Measurements from ENCODE around the gene MBOAT7.

The MBOAT7 gene

DNA sequence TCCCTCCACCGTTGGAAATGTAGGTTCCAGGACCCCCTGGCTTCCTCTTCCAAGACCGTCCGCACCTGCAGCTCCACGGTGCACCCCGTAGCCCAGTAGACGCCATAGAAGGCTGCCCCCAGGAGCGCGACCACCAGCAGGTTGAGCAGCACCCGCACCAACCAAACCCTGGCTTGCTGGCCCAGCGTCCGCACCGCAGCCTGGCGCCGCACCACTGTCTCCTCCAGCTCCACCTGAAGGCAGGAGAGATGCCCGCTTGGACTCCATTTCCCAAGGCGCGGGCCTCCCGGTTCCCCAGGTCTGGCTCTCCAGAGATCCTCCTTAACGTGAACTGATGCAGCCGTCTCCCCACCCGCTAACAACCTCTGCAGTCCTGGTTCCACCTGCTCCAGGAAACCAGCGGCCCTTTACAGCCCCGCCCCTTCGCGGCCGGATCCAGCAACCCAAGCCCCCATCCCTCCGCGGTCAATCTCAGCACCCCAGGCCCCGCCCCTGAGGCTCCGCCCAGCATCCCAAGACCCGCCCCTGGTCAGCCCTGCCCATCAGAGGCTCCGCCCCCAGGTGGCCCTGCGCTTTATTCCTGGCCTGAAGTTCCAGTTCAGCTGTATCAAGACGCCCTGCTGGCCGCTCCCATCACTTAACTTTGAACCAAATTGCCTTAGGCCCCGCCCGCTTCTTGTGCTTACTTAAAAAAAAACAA, 24.9 kb downstream of the MBOAT7 start:
- DNase-seq (ENCODE audit: low spot score): peak; percentile 49
- POLR2A ChIA-PET (ENCODE audit: low non-redundant PET): no interaction called here
- CTCF ChIA-PET: no interaction called here
- TF ChIP-seq, protein P1, sequence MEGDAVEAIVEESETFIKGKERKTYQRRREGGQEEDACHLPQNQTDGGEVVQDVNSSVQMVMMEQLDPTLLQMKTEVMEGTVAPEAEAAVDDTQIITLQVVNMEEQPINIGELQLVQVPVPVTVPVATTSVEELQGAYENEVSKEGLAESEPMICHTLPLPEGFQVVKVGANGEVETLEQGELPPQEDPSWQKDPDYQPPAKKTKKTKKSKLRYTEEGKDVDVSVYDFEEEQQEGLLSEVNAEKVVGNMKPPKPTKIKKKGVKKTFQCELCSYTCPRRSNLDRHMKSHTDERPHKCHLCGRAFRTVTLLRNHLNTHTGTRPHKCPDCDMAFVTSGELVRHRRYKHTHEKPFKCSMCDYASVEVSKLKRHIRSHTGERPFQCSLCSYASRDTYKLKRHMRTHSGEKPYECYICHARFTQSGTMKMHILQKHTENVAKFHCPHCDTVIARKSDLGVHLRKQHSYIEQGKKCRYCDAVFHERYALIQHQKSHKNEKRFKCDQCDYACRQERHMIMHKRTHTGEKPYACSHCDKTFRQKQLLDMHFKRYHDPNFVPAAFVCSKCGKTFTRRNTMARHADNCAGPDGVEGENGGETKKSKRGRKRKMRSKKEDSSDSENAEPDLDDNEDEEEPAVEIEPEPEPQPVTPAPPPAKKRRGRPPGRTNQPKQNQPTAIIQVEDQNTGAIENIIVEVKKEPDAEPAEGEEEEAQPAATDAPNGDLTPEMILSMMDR (conservative IDR thresholded peaks at IDR 0.05; ENCODE audit: low read depth): no peak
- H3K27ac ChIP-seq: no peak overlapping the region

DNA sequence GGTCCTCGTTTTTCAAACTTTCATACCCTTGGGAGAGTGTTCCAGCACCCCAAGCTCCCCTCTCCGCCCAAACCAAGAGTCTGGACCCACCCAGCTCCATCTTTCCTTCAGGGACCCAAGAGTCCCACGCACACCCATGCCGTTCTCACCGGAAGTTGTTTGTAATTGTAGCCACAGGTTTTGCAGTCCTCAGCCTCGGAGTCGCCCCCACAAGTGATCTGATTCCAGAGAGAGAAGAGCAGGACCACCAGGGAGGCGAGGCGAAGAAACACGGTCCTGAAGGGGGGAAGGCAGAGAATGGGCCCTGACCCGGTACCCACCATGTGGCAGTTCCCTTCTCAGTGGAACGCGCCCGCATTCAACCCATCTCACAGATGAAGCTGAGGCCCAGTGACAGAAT, 26.5 kb downstream of the MBOAT7 start:
- no peak for DNase-seq (ENCODE audit: low spot score)
- ChIA-PET CTCF (interaction anchor here (0.7 kb wide), 1 partner anchor 11 kb away, joined by 3 read pairs; no protein-coding TSS in a partner anchor), POLR2A (ENCODE audit: low non-redundant PET) (no interaction called here)
- TF ChIP-seq, protein P1 (conservative IDR thresholded peaks at IDR 0.05; ENCODE audit: low read depth): no peak
- peak overlapping the region; percentile 97 for H3K27ac ChIP-seq

DNA sequence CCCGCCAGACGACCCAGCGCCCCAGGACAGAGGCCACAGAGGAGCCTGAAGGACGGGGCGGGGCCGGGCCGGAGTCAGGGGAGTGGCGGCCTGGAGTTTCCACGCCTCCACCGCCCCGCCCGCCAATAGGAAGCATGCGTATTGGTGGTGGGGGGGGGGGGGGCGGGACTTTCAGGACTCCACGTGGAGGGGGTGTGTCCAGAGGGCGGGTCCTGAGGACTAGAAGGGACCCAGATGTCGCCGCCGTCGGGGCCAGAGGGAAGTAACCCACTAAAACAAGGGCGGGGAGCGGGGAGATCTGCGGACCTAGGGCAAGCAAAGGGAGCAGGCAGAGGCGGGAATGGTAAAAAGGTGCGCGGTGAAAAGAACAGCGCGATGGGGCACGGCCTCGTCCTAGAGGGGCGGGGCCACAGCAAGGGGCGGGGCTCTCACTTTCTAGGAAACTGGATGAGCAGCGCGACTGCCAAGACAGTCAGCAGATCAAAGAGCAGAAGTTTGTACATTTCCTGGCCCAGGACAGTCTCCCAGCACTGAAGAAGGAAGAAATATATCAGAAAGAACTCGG, 27.1 kb downstream of the MBOAT7 start:
- DNase-seq (ENCODE audit: low spot score): peak; percentile 93
- TF ChIP-seq, protein P1 (conservative IDR thresholded peaks at IDR 0.05; ENCODE audit: low read depth): no peak
- CTCF ChIA-PET: no interaction called here
- POLR2A ChIA-PET (ENCODE audit: low non-redundant PET): no interaction called here
- H3K27ac ChIP-seq: peak overlapping the region; percentile 97

DNA sequence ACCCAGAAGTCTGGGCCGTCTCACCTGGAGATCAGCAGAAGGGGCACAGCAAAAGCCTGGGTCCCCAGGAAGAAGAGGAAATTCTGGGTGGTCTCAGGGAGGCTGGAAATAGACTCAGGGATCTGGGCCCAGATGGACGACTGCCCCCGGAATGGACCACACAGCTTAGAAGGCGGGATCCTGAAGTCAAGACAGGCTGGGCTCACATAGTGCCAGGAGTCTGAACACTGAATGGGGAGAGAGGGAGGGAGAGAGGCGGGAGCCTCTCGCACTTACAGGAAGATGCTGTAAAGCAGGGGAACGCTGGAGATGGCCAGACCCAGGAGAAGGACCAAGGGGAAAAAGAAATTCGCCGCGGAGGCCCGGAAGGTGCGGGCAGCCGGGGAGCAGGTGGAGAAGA, 28.5 kb downstream of the MBOAT7 start:
- ChIA-PET CTCF (no interaction called here), POLR2A (ENCODE audit: low non-redundant PET) (interaction anchor here (1.8 kb wide), 1 partner anchor 24 kb away, joined by 4 read pairs; the partner anchor contains the start of gene CNOT3)
- TF ChIP-seq, protein P1 (conservative IDR thresholded peaks at IDR 0.05; ENCODE audit: low read depth): no peak
- peak overlapping the region; percentile 97 for H3K27ac ChIP-seq
- DNase-seq (ENCODE audit: low spot score): no peak

- POLR2A ChIA-PET (ENCODE audit: low non-redundant PET): interaction anchor here (1.8 kb wide), 1 partner anchor 23 kb away, joined by 4 read pairs; the partner anchor contains the start of gene CNOT3
- TF ChIP-seq, protein P1 (conservative IDR thresholded peaks at IDR 0.05; ENCODE audit: low read depth): no peak
- peak overlapping the region; percentile 97 for H3K27ac ChIP-seq
- CTCF ChIA-PET: interaction anchor here (0.6 kb wide), 1 partner anchor 847 kb away, joined by 3 read pairs; no protein-coding TSS in a partner anchor
- peak; percentile 13 for DNase-seq (ENCODE audit: low spot score)
Observed at GRCh38 chr19:54160182-54160811, 29.1 kb downstream of the MBOAT7 start.

- TF ChIP-seq, protein P1 (conservative IDR thresholded peaks at IDR 0.05; ENCODE audit: low read depth): 0 out of 2 replicates have a peak, but pooled peaks have one; percentile 8
- POLR2A ChIA-PET (ENCODE audit: low non-redundant PET): interaction anchor here (1.8 kb wide), 1 partner anchor 23 kb away, joined by 4 read pairs; the partner anchor contains the start of gene CNOT3
- peak within 1 kb of the TSS; percentile 97 for H3K27ac ChIP-seq
- CTCF ChIA-PET: interaction anchor here (0.6 to 0.8 kb wide), 2 partner anchors 9 to 848 kb away, joined by 3 to 4 read pairs; no protein-coding TSS in a partner anchor
- peak; percentile 99 for DNase-seq (ENCODE audit: low spot score)
Observed at GRCh38 chr19:54159352-54160181, 29.8 kb downstream of the MBOAT7 start, which contains the start of gene LENG1. Gene LENG1, minus strand, starts transcription at chr19:54159721. Its CDS starts 26 bp downstream, at chr19:54159695.

Data from RWPE1 (cell line).